ENCODE measurements around the gene DGKQ. TPM values are rescaled to one million over a fixed set of nuclear protein-coding genes. Genes with fewer than 3 reads are reported as not detected.
"Not testable (repeated sequence)": the region's sequence is repeated elsewhere in the genome, so short reads cannot be mapped to it uniquely, and the experiment has no call there.

The DGKQ gene
- total RNA-seq, 1 donor from 2014 or later = 26.9 TPM

DNA sequence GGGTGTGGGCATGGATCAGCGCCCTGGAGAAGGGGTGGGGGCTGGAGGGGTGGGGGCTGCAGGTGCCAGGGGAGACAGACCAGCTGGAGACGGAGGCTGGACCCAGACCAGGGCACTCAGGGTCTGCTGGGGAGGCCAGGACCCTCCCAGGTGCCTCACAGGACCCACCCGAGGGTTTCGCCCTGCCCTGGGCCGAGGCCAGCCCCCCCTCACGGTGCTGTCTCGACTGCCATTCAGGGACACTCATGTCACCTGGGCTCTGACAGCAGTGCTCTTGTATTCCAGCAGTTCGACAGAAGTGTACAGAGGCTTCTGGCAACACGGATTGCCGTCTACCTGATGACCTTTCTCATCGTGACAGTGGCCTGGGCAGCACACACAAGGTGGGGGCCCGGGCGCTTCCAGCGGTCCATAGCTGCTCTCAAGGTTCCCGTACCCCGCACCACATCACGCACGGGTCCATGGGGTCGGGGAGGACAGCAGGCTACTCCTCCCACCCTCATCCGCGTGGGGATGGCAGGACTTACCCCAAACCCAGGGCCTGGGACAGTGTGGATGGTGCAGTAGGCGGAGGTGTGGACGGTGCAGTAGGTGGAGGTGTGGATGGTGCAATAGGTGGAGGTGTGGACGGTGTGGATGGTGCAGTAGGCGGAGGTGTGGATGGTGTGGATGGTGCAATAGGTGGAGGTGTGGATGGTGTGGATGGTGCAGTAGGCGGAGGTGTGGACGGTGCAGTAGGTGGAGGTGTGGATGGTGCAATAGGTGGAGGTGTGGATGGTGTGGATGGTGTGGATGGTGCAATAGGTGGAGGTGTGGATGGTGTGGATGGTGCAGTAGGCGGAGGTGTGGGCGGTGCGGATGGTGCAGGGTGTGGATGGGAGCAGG is 23.0 kb downstream of the DGKQ start:
- DNase-seq (ENCODE audit: low spot score) = no peak

GRCh38 chr4:949656-950055 is 23.7 kb downstream of the DGKQ start:
- no peak for DNase-seq (ENCODE audit: low spot score)

DNA sequence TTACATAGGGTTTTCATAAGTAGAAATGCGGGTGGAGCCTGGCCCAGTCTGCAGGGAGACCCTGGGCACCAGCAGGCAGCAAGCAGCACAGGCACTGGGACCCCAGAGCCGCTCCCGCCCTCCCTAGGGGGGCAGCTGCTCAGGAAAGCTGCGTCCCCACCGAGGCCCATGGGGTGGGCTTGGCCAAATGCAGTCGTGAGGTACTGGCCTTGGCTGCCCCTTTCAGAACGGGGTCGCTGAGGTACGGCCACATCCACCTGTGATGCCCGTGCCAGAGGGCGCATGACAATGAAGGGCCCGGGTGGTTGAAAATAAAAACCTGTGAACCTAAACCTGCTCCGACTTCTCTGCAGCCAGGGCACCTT is 24.5 kb downstream of the DGKQ start:
- DNase-seq (ENCODE audit: low spot score) = no peak

GRCh38 chr4:948101-948935 is 25.1 kb downstream of the DGKQ start:
- DNase-seq (ENCODE audit: low spot score) = no peak

DNA sequence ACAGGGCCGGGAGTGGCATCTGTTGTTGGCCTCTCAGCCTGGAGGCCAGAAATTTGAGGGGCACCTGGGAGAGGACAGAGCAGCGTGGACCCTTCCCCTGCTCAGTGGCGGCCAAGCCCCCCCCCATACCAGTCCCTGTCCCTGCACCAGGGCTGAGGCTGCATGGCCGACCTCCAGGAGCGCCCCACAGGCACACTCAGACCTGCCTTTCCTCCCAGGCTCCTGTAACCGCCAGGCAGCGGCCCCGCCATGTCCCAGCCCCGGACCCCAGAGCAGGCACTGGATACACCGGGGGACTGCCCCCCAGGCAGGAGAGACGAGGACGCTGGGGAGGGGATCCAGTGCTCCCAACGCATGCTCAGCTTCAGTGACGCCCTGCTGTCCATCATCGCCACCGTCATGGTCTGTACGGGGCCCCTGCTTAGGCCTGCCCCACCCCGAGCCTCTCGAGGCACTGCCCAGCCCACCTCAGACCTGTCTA is 25.8 kb downstream of the DGKQ start:
- no peak for DNase-seq (ENCODE audit: low spot score)

DNA sequence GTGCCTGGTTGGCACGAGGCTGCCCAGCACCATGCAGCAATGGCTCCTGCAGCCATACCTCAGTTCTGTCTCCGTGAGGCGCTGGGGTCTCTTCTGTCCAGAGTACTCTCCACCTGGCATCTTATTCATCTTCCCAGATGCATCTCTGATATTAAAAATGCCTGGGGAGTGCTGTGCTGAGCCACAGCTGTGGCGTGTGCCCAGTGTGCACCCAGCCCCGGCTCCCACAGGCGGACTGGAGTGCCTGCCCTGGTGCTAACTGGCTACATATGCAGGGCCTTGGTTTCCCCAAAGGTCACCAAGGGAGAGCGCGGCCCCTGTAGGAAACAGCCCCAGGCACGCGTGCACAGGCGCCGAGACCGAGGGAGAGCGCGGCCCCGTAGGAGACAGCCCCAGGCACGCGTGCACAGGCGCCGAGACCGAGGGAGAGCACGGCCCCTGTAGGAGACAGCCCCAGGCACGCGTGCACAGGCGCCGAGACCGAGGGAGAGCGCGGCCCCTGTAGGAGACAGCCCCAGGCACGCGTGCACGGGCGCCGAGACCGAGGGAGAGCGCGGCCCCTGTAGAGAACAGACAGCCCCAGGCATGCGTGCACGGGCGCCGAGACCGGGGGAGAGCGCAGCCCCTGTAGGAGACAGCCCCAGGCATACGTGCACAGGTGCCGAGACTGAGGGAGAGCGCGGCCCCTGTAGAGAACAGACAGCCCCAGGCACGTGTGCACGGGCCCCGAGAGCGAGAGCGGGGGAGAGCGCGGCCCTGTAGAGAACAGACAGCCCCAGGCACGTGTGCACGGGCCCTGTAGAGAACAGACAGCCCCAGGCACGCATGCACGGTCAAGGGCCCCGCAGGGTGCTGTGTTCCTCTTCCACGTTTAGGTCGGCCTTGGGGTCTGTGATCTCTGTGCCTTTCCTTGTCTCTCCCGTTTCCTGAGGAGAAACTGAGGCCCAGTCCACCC is 26.6 kb downstream of the DGKQ start:
- no peak for DNase-seq (ENCODE audit: low spot score)

GRCh38 chr4:946103-946450 is 27.3 kb downstream of the DGKQ start:
- no peak for DNase-seq (ENCODE audit: low spot score)

DNA sequence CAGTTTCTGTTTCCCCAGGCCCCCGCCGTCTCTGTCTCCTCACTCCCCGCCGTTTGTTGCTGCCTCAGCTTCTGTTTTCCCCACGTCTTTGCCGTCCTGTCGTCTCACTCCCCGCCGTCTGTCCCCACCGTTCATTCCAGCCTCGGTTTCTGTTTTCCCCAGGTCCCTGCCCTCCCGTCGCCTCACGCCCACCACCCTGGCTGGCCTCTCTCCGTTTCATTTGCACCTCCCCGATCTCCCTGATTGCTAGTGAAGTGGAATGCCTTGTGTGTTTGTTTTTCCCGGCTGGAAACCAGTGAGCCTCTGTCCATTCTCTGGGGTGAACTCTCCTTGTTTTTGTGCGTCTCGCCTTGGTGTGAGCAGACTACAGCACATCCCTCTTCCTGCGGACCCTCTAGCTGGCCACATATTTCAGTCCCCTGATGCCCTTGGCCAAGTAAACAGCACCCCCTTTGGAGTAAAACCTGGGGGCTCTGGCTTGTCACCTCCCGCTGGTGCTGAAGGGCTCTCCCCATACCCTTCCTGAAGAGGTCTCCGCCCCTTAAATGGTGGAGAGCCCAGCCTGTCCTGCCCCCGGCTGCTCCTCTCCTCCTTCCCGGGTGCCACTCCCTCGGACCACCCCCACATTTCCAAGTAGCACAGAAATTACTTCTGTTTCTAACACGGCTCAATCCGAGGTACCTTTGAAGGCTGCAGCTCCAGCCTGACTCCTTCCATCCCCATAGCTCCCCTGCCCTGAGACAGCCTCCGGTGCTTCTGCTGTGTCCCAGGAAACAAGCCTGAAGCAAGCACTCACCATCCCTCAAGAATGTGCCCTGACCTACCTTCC is 27.9 kb downstream of the DGKQ start:
- no peak for DNase-seq (ENCODE audit: low spot score)

DNA sequence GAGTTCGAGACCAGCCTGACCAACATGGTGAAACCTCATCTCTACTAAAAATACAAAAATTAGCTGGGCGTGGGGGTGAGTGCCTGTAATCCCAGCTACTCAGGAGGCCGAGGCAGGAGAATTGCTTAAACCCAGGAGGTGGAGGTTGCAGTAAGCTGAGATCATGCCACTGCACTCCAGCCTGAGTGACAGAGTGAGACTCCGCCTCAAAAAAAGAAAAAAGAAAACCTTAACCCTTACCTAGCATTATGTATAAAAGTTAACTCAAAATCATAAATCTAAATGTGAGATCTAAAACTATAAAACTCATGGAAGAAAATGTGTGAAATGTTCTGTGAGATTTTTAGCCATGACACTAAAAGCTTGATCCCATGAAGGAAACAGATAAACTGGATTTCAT is 33.9 kb downstream of the DGKQ start:
- DNase-seq (ENCODE audit: low spot score) = not testable (repeated sequence)

GRCh38 chr4:932713-933070 is 40.7 kb downstream of the DGKQ start:
- DNase-seq (ENCODE audit: low spot score) = no peak

GRCh38 chr4:931960-932712 is 41.2 kb downstream of the DGKQ start, which contains the start of the genes GAK and TMEM175:
Gene GAK, minus strand, starts transcription at chr4:932316. Its CDS starts 129 bp downstream, at chr4:932187.
Gene TMEM175, plus strand, starts transcription at chr4:932460. Its CDS starts 15,280 bp downstream, at chr4:947740.
- DNase-seq (ENCODE audit: low spot score) = peak; percentile 97

- DNase-seq (ENCODE audit: low spot score) = no peak
Observed at GRCh38 chr4:931194-931959, 42.0 kb downstream of the DGKQ start.

GRCh38 chr4:930827-931193 is 42.6 kb downstream of the DGKQ start:
- DNase-seq (ENCODE audit: low spot score) = no peak

DNA sequence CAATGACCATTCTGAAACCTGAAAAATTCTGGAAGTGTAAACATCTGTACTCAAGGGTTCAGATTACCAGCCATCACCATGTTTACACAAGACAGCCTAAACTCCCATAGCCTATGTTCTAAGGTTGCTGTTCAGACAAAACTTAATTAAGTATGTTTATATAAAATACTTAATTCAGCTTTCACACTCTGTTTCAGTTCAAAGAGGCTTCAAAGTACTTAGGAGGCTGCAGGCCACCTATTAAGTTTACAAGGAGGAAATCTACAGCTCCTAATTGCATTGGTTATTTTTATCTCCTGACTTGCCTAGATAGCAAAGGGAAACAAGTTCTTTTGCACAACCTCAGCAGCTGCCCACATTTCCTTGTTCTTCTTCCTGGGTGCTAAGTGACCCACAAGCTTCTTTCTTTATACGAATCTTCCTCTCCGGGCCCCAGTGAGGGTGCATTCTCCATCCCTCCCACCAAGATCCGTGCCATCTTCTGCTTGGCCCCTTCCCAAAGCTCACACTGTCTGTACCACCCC is 43.3 kb downstream of the DGKQ start:
- no peak for DNase-seq (ENCODE audit: low spot score)

- no peak for DNase-seq (ENCODE audit: low spot score)
Observed at GRCh38 chr4:929096-929765, 44.1 kb downstream of the DGKQ start.

DNA sequence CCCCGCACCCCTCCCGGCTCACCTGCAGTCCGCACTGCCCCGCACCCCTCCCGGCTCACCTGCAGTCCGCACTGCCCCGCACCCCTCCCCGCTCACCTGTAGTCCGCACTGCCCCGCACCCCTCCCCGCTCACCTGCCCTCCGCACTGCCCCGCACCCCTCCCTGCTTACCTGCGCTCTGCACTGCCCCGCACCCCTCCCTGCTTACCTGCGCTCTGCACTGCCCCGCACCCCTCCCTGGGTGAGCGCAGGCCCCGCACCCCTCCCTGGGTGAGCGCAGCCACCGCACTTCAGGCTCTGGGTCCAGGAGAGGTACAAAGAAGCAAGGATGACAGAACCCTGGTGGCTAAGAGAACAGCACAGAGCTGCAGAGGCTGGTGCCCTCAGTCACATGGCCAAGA is 45.8 kb downstream of the DGKQ start:
- DNase-seq (ENCODE audit: low spot score) = not testable (repeated sequence)

GRCh38 chr4:926538-926937 is 46.8 kb downstream of the DGKQ start:
- DNase-seq (ENCODE audit: low spot score) = no peak

- DNase-seq (ENCODE audit: low spot score) = no peak
Observed at GRCh38 chr4:925771-926500, 47.4 kb downstream of the DGKQ start.
